ENCODE data around the gene KCNAB2.

GRCh38 chr1:6123816-6124215 is 78.1 kb downstream of the KCNAB2 start:
- no peak for TF ChIP-seq PPARA (CRISPR knock-in tag; IDR thresholded peaks at IDR 0.05; ENCODE audit: borderline replicate concordance)
- no peak for TF ChIP-seq ARNTL (CRISPR knock-in tag; IDR thresholded peaks at IDR 0.05; ENCODE audit: borderline replicate concordance, low read depth)
- no peak for TF ChIP-seq GLIS3 (CRISPR knock-in tag; IDR thresholded peaks at IDR 0.05)
- TF ChIP-seq PATZ1 (CRISPR knock-in tag; IDR thresholded peaks at IDR 0.05; ENCODE audit: borderline replicate concordance), result no peak
- TF ChIP-seq ZNF70 (CRISPR knock-in tag; IDR thresholded peaks at IDR 0.05), result no peak
- no peak for TF ChIP-seq ISL1 (CRISPR knock-in tag; IDR thresholded peaks at IDR 0.05)
- TF ChIP-seq POU6F1 (CRISPR knock-in tag; IDR thresholded peaks at IDR 0.05; ENCODE audit: borderline replicate concordance, low read depth), result no peak
- TF ChIP-seq ZNF8 (CRISPR knock-in tag; IDR thresholded peaks at IDR 0.05), result no peak
- no peak for TF ChIP-seq ESRRG (CRISPR knock-in tag; IDR thresholded peaks at IDR 0.05)
- no peak for TF ChIP-seq CSRNP3 (CRISPR knock-in tag; IDR thresholded peaks at IDR 0.05)
- no peak for TF ChIP-seq TOX (CRISPR knock-in tag; IDR thresholded peaks at IDR 0.05; ENCODE audit: borderline replicate concordance)

All from SK-N-SH treated with all-trans-retinoic acid at 6 μM for 48 hours (cell line).